Esophagus muscularis mucosa (tissue), 4 donors: ENCODE data around the gene VARS2. TPM values are rescaled to one million over a fixed set of nuclear protein-coding genes. Genes with fewer than 3 reads are reported as not detected.
"Not testable (repeated sequence)": the region's sequence is repeated elsewhere in the genome, so short reads cannot be mapped to it uniquely, and the experiment has no call there.

Experiments used
- DNase-seq: peaks from one replicate; pipeline ENCODE4 v3.0.0-alpha.2; 2017; ENCODE audit errors: extremely low spot score
- H3K27ac ChIP-seq, 4 donors: fragments of 200-600 bp; sonication (generic); replicated peaks in 1 of 4; 1 replicate in 3 of 4; 2 replicates in 1 of 4; pipeline ENCODE4 v1.5.1; 2016 to 2019; ENCODE audit warnings: mild to moderate bottlenecking in 1 of 4
- H3K27me3 ChIP-seq, 4 donors: fragments of 200-600 bp; sonication (generic); one replicate each; pipeline versions ENCODE4 v1.5.1 to v1.6.0; 2016 to 2019
- H3K36me3 ChIP-seq, 4 donors: fragments of 200-600 bp; sonication (generic); one replicate each; pipeline ENCODE4 v1.5.1; 2016 to 2019
- H3K4me1 ChIP-seq, 4 donors: fragments of 200-600 bp; sonication (generic); one replicate each; pipeline ENCODE4 v1.5.1; 2016 to 2019
- H3K4me3 ChIP-seq, 4 donors: fragments of 200-600 bp; sonication (generic); 1 replicate in 2 of 4; 2 replicates in 2 of 4; pipeline ENCODE4 v1.5.1; 2016 to 2019; ENCODE audit warnings: mild to moderate bottlenecking in 4 of 4, moderate library complexity in 1 of 4
- H3K9me3 ChIP-seq, 4 donors: fragments of 200-600 bp; sonication (generic); 1 replicate in 3 of 4; 2 replicates in 1 of 4; pipeline ENCODE4 v1.5.1; 2016 to 2019
- EP300 ChIP-seq: sonication (generic); formaldehyde crosslinking; IDR thresholded peaks from one replicate; pipeline ENCODE4 v1.6.1; 2017; ENCODE audit warnings: antibody characterized with exemption
- POLR2A ChIP-seq: fragments of 450-650 bp; IDR thresholded peaks from one replicate; pipeline ENCODE4 v1.6.1; 2017; ENCODE audit warnings: antibody characterized with exemption, moderate library complexity, mild to moderate bottlenecking, low read depth
- POLR2AphosphoS5 ChIP-seq, 2 donors: sonication (generic); formaldehyde crosslinking; IDR thresholded peaks; one replicate each; pipeline ENCODE4 v1.6.1; 2017; ENCODE audit warnings: antibody characterized with exemption in 2 of 2
- WGBS: methylation state at CpG from one replicate; pipeline ENCODE4 v1.1.5; 2018; 5-methylcytosine and 5-hydroxymethylcytosine counted together
- intact Hi-C: fragments of 100-400 bp; cut with DNase I; formaldehyde crosslinking; loops from one replicate; pipeline ENCODE4 v1.15.1; 2023
- total RNA-seq, 4 donors: library from RNA; depleted of rRNA; stranded (reverse); fragments of >200 nt; gene quantifications; one replicate each; pipeline versions ENCODE4 v1.1.0 to v1.2.1, GENCODE V29; 2016
- TF ChIP-seq, protein P1 (sequence below), 3 experiments: fragments of 200-600 bp in 2 of 3; fragments of 450-650 bp in 1 of 3; sonication (generic) in 2 of 3; IDR thresholded peaks; one replicate each; pipeline ENCODE4 v1.5.1; 2017 to 2019; ENCODE audit warnings: antibody characterized with exemption in 3 of 3, mild to moderate bottlenecking in 2 of 3, moderate library complexity in 1 of 3

The VARS2 gene
- total RNA-seq, 4 donors from 2014 or later: 6.6 to 16.9 (median 12.6) TPM

DNA sequence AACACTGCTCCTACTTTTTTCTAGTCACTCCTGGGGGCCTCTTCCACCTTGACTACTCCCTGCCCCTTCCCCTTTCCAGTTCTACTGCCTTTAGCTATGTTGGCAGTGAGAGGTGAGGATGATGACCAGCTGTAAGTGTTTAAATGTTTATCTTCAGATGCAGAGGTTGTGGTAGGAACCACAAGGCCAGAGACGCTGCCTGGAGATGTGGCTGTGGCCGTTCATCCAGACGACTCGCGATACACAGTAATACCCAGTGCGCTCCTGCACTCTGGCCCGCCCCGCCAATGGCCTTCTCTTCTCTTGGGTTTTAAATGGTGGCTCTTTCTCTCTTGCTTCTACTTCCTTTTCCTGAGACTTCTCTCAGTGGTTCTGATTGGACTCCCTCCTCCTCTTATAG lies 4.6 kb downstream of the VARS2 start:
- no peak for DNase-seq
- H3K27ac ChIP-seq: no peak overlapping the region
- no peak overlapping the region for H3K4me3 ChIP-seq
- peaks cover 14 to 23% (median 20%) of the 10 kb centered on the region in 4 donors for H3K4me1 ChIP-seq
- peaks cover 16 to 74% (median 65%) of the 10 kb centered on the region in 4 donors for H3K36me3 ChIP-seq
- TF ChIP-seq POLR2A: no peak
- TF ChIP-seq EP300: no peak
- no peak for TF ChIP-seq POLR2AphosphoS5 (IDR thresholded peaks at IDR 0.05)
- no peaks in the 10 kb centered on the region for H3K27me3 ChIP-seq
- WGBS: 93% methylated on average over 8 of the region's 8 CpGs
- intact Hi-C loops: loop anchor here (2.0 kb wide), 1 partner anchor 160 kb away; no protein-coding TSS in a partner anchor
- H3K9me3 ChIP-seq: no peaks in the 10 kb centered on the region

DNA sequence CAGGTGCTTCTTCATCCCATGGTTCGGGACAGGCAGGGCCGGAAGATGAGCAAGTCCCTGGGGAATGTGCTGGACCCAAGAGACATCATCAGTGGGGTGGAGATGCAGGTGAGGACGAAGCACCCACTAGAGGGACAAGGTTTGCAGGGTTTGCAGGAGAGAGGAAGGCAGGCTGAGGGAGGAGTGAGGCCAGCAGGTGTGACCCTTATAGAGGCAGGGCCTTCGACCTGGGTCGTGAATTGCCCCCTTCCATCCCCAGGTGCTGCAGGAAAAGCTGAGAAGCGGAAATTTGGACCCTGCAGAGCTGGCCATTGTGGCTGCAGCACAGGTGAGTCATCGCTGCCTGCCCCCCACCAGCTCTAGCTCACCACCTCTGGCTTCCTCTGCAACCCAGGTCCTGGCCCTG lies 8.4 kb downstream of the VARS2 start:
- H3K4me3 ChIP-seq: no peak overlapping the region
- no peaks in the 10 kb centered on the region for H3K9me3 ChIP-seq
- H3K27ac ChIP-seq: no peak overlapping the region
- 86% methylated on average over 6 of the region's 7 CpGs for WGBS
- intact Hi-C loops: no loop called here
- H3K36me3 ChIP-seq: peaks cover 24 to 96% (median 90%) of the 10 kb centered on the region in 4 donors
- TF ChIP-seq POLR2A: no peak
- TF ChIP-seq EP300: no peak
- TF ChIP-seq, protein P1, sequence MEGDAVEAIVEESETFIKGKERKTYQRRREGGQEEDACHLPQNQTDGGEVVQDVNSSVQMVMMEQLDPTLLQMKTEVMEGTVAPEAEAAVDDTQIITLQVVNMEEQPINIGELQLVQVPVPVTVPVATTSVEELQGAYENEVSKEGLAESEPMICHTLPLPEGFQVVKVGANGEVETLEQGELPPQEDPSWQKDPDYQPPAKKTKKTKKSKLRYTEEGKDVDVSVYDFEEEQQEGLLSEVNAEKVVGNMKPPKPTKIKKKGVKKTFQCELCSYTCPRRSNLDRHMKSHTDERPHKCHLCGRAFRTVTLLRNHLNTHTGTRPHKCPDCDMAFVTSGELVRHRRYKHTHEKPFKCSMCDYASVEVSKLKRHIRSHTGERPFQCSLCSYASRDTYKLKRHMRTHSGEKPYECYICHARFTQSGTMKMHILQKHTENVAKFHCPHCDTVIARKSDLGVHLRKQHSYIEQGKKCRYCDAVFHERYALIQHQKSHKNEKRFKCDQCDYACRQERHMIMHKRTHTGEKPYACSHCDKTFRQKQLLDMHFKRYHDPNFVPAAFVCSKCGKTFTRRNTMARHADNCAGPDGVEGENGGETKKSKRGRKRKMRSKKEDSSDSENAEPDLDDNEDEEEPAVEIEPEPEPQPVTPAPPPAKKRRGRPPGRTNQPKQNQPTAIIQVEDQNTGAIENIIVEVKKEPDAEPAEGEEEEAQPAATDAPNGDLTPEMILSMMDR (IDR thresholded peaks at IDR 0.05): no peak
- TF ChIP-seq POLR2AphosphoS5 (IDR thresholded peaks at IDR 0.05): no peak
- DNase-seq: no peak
- H3K4me1 ChIP-seq: peaks cover 0 to 8% (median 0%) of the 10 kb centered on the region in 4 donors
- H3K27me3 ChIP-seq: no peaks in the 10 kb centered on the region

DNA sequence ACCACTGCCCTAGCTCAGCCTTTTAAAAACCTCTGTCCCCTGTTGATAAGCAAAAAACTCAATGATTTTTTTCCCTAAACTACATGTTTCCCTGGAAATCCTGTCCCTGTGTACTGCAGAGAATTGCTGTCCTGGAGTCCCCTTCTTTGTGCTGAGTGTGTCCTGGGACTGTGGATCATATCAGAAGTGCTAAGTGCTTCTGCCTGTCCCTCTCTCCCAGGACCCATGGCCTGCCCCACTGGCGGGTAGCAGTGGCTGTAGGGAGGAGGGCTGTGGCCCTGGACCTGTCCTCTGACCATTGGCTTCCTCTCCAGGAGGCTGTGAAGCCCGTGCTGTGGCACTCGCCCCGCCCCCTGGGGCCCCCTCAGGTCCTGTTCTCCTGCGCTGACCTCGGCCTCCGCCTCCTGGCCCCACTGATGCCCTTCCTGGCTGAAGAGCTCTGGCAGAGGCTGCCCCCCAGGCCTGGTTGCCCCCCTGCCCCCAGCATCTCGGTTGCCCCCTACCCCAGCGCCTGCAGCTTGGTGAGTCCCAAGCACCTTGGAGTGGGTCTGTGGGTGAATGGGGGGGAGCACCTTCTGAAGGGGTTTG lies 10.1 kb downstream of the VARS2 start:
- intact Hi-C loops, H3K9me3 ChIP-seq, H3K4me1 ChIP-seq, DNase-seq, H3K27me3 ChIP-seq, H3K27ac ChIP-seq, H3K4me3 ChIP-seq: not testable (repeated sequence)
- 98% methylated on average over 7 of the region's 9 CpGs for WGBS
- H3K36me3 ChIP-seq: peaks cover 24 to 79% (median 74%) of the 10 kb centered on the region in 4 donors

DNA sequence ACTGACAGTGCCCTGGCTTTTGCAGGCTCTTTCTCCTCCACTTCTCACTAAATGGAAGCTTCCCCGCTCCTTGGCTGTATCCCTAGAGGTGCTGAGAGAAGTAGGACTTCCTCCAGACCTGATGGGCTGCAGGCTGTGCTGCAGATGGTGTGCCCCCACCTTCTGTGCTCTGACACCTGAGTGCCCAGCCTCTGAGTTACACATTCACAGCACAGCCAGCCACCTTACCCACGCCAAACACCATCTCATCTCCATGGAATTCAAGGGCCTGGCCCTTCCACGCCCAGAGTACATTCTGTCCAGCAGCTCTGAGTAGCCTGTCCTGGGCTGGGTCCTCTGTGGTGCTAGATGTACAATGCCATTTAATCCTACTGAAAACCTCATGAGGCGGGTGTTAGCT lies 12.6 kb downstream of the VARS2 start:
- H3K27me3 ChIP-seq: no peaks in the 10 kb centered on the region
- intact Hi-C loops: no loop called here
- TF ChIP-seq, protein P1 (IDR thresholded peaks at IDR 0.05): no peak
- TF ChIP-seq EP300: no peak
- TF ChIP-seq POLR2AphosphoS5 (IDR thresholded peaks at IDR 0.05): no peak
- TF ChIP-seq POLR2A: no peak
- H3K36me3 ChIP-seq: peaks cover 13 to 54% (median 50%) of the 10 kb centered on the region in 4 donors
- peaks cover 0 to 8% (median 0%) of the 10 kb centered on the region in 4 donors for H3K4me1 ChIP-seq
- peaks cover 0 to 9% (median 4%) of the 10 kb centered on the region in 4 donors for H3K9me3 ChIP-seq
- no peak for DNase-seq
- no peak overlapping the region for H3K27ac ChIP-seq
- 89% methylated on average over 4 of the region's 4 CpGs for WGBS
- H3K4me3 ChIP-seq: no peak overlapping the region

DNA sequence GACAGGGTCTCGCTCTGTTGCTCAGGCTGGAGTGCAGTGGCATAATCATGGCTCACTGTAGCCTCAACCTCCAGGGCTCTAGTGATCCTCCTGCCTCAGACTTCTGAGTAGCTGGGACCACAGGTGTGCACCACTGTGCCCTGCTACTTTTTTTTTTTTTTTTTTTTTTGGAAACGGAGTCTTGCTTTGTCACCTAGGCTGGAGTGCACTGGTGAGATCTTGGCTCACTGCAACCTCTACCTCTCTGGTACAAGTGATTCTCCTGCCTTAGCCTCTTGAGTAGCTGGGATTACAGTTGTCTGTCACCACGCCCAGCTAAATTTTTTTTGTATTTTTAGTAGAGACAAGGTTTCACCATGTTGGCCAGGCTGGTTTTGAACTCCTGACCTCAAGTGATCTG lies 13.0 kb downstream of the VARS2 start:
- intact Hi-C loops, H3K4me3 ChIP-seq, H3K27me3 ChIP-seq, H3K27ac ChIP-seq, H3K9me3 ChIP-seq, H3K4me1 ChIP-seq, DNase-seq: not testable (repeated sequence)
- H3K36me3 ChIP-seq: peaks cover 8 to 50% (median 45%) of the 10 kb centered on the region in 4 donors
- WGBS: 98% methylated on average over 3 of the region's 3 CpGs

DNA sequence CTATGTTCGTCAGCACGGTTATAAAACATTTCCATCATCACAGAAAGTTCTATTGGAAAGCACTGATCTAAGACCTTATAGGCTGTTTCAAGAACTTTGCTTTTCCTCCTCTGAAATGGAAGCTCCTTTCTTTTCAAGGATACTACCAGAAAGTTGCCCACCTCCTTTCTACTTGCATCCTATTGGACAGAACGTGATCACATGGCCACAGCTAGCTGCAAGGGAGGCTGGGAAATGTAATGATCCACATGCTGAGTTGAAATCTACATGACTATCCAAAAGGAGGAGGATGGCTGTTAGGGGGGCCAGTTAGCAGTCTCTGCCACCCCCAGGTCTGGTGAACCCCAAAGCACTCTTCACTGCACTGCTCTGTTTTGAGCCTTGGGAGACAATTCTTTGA lies 14.6 kb downstream of the VARS2 start:
- Histone ChIP-seq H3K4me1 (peaks cover 0 to 8% (median 0%) of the 10 kb centered on the region in 4 donors), H3K27me3 (no peaks in the 10 kb centered on the region), H3K27ac (no peak overlapping the region), H3K36me3 (peaks cover 8 to 34% (median 29%) of the 10 kb centered on the region in 4 donors), H3K4me3 (no peak overlapping the region), H3K9me3 (peaks cover 0 to 9% (median 4%) of the 10 kb centered on the region in 4 donors)
- intact Hi-C loops: no loop called here
- DNase-seq: no peak
- WGBS: 98% methylated on average over 3 of the region's 3 CpGs
- TF ChIP-seq EP300 (no peak), POLR2AphosphoS5 (IDR thresholded peaks at IDR 0.05) (no peak), POLR2A (no peak)
- TF ChIP-seq, protein P1 (IDR thresholded peaks at IDR 0.05): no peak
